Neural crest cell (in vitro differentiated cells): ENCODE measurements around the gene CD82. TPM values are rescaled to one million over a fixed set of nuclear protein-coding genes. Genes with fewer than 3 reads are reported as not detected.

Source experiments
- DNase-seq: peaks from one replicate; pipeline ENCODE4 v3.0.0; 2021; ENCODE audit warnings: low read depth, mixed read lengths, low spot score
- H3K27ac Mint-ChIP-seq: one replicate; pipeline ENCODE4 v1.8.0; 2021; ENCODE audit warnings: mild to moderate bottlenecking, mixed read lengths; ENCODE audit not compliant: unreplicated experiment
- H3K27me3 Mint-ChIP-seq: 2 replicates; pipeline ENCODE4 v1.8.0; 2021; ENCODE audit warnings: low read depth, mild to moderate bottlenecking, mixed read lengths
- H3K36me3 Mint-ChIP-seq: 2 replicates; pipeline ENCODE4 v1.8.0; 2021; ENCODE audit warnings: low read depth, mild to moderate bottlenecking, mixed read lengths
- H3K4me1 Mint-ChIP-seq: 2 replicates; pipeline ENCODE4 v1.8.0; 2021; ENCODE audit warnings: mixed read lengths
- H3K4me3 Mint-ChIP-seq: one replicate; pipeline ENCODE4 v1.8.0; 2021; ENCODE audit warnings: mild to moderate bottlenecking, mixed read lengths
- H3K9me3 Mint-ChIP-seq: 2 replicates; pipeline ENCODE4 v1.8.0; 2021; ENCODE audit warnings: mixed read lengths
- CTCF ChIP-seq: fragments of 200-600 bp; sonication (generic); conservative IDR thresholded peaks from 2 replicates; pipeline ENCODE4 v1.5.0; 2021; ENCODE audit warnings: antibody characterized with exemption, mild to moderate bottlenecking
- long read RNA-seq: library from polyadenylated mRNA; unstranded; transcript quantifications from one replicate; pipeline ENCODE4 v2.0.0, GENCODE V29; 2020
- total RNA-seq: library from RNA; stranded (reverse); gene quantifications from 2 replicates; pipeline ENCODE4 v1.2.1, GENCODE V29; 2021

The CD82 gene, protein sequence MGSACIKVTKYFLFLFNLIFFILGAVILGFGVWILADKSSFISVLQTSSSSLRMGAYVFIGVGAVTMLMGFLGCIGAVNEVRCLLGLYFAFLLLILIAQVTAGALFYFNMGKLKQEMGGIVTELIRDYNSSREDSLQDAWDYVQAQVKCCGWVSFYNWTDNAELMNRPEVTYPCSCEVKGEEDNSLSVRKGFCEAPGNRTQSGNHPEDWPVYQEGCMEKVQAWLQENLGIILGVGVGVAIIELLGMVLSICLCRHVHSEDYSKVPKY
- total RNA-seq = 10.3 and 14.1 TPM in 2 replicates
- long read RNA-seq, partial matches to known transcripts = 0 of 3 reads
- long read RNA-seq, other reads (novel, unspliced or antisense) = 1 of 3 reads

DNA sequence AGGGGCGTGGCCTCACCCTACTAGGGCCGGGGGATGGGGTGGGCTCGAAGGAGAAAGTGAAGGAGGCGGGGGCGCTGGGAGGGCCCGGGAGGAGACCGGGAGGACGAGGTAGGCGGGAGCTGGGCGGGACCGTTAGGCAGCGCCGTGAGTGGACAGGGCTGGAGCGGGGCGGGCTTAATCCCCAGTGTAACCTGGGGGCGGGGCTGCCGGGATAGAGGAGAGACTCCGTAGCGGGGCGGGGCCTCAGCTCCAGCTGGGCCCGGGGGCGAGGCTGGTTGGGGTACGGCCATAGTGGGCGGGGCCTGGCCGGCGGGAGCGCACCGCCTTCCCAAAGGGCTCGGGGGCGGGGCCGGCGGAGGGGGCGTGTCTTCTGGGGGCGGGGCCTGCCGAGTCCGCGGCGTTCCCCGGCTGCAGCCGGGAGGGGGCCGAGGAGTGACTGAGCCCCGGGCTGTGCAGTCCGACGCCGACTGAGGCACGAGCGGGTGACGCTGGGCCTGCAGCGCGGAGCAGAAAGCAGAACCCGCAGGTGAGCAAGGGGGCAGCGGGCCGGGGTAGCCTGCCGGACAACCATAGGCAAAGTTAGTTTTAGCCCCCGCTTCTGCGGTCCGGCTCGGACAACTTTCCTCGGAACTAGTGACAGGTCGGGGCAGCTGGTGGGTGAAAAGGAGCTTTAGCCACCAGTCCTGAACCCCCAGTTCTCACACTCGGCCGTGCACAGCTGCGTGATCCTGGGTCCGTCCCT is at the start of gene CD82:
TSS of gene CD82 (plus strand) at position 453 of the 742 bp plus-strand sequence. CDS start 29,000 bp downstream, outside the sequence.
- Mint-ChIP-seq H3K4me3 (peak within 1 kb of the TSS; percentile 73), H3K36me3 (no peaks in the 10 kb centered on the region), H3K4me1 (peaks cover 52% of the 10 kb centered on the region), H3K27me3 (peaks cover 16% of the 10 kb centered on the region), H3K27ac (no peak within 1 kb of the TSS), H3K9me3 (no peaks in the 10 kb centered on the region)
- DNase-seq = peak; percentile 99
- TF ChIP-seq CTCF = peak; percentile 39

DNA sequence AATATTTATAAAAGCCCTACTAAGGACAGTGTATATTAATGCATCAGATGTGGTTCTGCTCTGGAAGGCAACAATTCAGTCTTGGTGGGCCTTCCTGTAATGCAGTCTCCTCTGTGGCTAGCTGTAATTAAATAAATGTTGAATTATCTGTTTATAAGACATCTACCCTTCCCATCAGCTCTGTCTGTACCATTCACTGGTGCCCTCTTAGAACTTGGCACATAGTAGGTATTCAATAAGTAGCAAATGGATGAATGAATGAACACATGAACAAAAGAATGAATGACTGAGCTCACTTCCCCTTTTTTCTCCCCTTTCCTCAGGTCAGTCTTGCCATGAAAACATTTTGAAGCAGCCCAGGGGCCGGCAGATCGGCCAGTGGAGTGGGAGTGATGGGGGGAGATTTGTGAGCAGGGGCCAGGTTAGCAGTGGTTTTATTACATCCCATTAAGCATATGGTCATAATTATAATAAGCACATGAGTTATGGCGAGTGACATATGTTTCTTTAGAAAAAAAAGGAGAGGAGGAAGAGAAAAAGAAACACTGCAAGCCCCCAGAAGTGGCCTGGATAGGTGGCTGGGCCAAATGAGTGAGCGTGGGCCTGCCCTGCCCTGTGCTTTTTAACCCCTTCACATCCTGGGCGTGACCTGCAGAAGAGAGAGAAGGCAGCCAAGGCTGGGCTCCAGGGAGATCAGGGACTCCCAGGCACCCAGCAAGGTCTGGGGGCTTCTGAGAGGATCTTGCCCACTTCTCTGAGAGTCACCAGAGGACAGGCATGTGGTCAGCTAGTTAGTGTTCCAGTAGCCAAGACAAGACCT is 48.6 kb upstream of the CD82 start:
- Mint-ChIP-seq H3K9me3 (no peaks in the 10 kb centered on the region), H3K4me3 (no peak overlapping the region), H3K27ac (no peak overlapping the region), H3K4me1 (peaks cover 20% of the 10 kb centered on the region), H3K27me3 (peaks cover 28% of the 10 kb centered on the region), H3K36me3 (no peaks in the 10 kb centered on the region)
- no peak for DNase-seq
- no peak for TF ChIP-seq CTCF

GRCh38 chr11:44517541-44517940 is 47.9 kb upstream of the CD82 start:
- peaks cover 25% of the 10 kb centered on the region for H3K27me3 Mint-ChIP-seq
- H3K36me3 Mint-ChIP-seq = no peaks in the 10 kb centered on the region
- H3K4me3 Mint-ChIP-seq = no peak overlapping the region
- DNase-seq = no peak
- H3K4me1 Mint-ChIP-seq = peaks cover 20% of the 10 kb centered on the region
- H3K27ac Mint-ChIP-seq = no peak overlapping the region
- TF ChIP-seq CTCF = no peak
- no peaks in the 10 kb centered on the region for H3K9me3 Mint-ChIP-seq

GRCh38 chr11:44518968-44519550 is 46.4 kb upstream of the CD82 start:
- no peak overlapping the region for H3K4me3 Mint-ChIP-seq
- H3K4me1 Mint-ChIP-seq = peaks cover 19% of the 10 kb centered on the region
- H3K36me3 Mint-ChIP-seq = no peaks in the 10 kb centered on the region
- no peaks in the 10 kb centered on the region for H3K9me3 Mint-ChIP-seq
- no peak for DNase-seq
- TF ChIP-seq CTCF = no peak
- H3K27ac Mint-ChIP-seq = no peak overlapping the region
- peaks cover 20% of the 10 kb centered on the region for H3K27me3 Mint-ChIP-seq
